ENCODE results near the gene PROC.

The PROC gene

DNA sequence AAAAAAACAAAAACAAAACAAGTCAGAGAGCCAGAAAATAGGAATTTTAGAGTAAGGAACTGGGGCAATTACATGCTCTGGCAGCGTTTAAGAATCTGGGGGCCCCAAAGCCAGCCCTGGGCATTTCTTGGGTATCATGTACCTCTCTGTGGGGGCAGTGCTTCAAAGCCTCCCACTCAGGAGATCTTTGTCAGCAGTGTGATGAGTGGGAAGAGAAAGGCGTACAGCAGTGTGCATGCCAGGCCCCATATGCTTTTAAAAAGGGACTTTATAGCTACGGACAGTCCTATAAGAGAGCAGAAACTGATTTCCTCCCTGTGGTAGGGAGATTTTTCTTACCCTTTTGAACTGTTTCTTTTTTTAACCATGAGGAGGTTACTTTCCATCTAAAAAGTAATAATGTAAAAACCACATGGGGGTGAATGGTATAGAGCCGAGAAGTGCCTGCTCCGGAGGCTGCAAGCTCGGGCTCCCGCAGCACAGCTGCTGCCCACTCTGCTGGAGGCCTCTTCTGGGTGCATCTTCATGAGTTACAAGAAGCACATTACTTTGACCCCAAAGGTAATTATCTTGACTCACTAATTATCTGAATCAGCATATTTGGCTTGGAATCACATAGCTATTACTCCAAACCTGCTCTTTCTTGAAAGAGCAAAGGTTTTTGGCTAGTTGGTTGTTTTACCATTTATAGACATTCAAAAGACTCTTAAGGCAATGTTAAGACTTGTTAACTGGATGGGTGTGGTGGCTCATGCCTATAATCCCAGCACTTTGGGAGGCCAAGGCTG is 46.4 kb downstream of the PROC start:
- DNase-seq, result no peak

DNA sequence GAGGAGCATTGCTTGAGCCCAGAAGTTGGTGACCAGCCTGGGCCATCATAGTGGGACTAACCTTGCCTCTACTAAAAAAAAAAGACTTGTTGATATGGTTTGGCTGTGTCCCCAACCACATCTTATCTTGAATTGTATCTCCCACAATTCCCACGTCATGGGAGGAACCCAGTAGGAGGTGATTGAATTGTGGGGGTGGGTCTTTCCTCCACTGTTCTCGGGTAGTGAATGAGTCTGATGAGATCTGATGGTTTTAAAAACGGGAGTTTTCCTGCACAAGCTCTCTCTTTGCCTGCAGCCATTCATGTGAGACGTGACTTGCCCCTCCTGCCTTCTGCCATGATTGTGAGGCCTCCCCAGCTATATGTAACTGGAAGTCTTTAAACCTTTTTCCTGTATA is 47.0 kb downstream of the PROC start:
- DNase-seq, result no peak

DNA sequence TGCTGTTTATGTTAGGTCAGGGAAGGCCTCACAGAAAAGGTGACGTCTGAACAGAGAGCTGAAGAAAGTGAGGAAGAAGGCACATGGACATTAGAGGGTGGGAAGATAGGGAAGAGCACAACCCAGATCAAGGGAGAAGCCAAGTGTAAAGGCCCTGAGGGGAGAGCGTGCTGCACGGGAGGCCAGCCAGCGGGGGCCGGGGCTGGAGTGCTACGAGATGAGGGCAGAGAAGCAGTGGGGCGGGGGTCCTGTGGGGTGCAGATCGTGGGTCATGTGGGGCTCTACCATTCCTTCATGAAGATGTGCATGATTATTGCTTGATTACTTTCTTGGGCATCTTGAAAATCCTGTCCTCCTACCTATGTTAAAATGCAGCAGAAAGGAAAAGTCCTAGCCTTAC is 50.8 kb downstream of the PROC start:
- no peak for DNase-seq

DNA sequence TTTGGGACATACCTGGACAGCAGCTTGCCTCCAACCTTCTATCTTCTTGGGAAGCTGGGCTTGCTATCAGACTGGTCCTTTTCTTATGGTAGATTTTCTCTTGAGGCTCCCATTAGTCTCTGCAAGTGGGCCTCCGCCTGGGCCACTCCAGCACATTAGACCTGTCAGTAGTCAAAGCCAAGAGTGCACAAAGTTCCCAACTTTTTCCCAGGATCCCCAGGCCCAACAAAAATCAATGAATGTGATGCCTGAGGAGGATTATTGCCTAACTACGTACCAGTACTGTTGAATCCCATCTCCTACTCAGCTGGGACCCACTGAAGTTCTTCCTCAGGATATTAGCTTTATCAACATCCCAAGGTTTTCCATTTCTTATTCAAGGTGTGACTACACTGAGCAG is 51.7 kb downstream of the PROC start:
- DNase-seq, result no peak

DNA sequence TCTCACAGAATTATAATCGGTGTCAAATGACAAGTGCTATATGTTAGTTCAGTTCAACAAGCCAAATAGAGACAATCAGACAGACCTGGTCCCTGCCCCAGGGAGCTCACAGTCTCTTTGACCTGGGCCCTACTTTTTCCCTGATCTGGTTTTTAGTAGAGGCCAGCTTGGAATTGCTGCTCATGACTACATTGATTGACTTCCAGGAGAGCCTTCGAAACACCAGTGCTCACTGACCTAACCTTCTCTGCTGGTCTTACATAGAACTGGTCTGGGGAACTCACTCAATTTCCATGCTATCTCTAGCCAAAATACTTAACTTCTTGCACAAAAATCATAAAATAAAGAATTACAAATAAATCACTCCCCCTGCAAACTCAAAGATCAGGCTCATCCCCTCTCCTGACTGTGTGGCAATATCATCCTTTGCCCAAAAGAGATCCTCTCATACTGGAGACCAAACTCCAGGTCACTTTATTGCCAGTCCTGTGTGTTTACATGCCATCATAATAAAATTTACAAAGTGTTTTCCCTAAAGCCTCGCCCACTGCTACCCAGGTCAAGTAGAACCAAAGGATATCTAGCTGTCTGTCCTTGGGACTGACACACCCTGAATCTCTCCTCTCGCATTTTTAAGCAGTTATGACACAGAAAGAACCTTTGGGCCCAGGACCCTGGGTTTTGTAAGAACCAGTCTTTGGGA is 53.2 kb downstream of the PROC start:
- no peak for DNase-seq

DNA sequence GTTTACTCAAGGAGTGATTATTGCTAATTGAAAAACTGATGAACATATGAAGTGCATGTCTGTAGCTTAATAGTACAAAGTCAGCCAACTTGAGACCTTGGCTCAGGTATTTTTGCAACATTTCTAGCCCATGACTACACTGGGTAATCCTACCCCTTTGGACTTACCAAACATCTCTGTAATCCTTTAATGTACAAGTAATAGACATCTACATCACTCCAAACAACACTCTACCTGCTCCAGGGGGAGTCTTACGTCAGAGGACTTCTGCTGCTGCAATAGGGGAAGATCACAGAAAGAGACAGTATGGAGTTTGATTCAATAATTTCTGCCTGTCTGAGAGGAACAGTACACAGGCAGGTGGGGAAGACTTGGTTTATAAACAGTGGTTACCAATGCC is 54.0 kb downstream of the PROC start:
- no peak for DNase-seq

DNA sequence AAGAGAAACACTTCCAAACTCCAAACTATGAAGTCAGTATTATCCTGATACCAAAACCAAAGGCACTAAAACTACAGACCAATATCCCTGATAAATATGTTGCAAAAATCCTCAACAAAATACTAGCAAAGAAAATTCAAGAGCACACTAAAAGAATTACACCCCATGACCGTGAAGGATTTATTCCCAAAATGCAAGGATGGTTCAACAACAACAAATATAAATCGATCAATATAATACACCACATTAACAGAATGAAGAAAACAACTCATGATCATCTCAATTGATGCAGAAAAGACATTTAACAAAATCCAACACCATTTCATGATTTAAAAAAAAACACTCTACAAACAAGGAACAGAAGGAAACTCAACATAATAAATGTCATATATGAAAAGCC is 57.6 kb downstream of the PROC start:
- no peak for DNase-seq

All from NCI-H774 (cell line).